GM12875 (cell line): Measurements from ENCODE around the gene ANTKMT.
A peak's percentile ranks its signal among the peaks of the same experiment; 100 is the strongest.

Source experiments
- H3K4me3 ChIP-seq: one replicate; pipeline ENCODE4 v1.5.1; 2011; ENCODE audit warnings: low read depth, low read length, control low read depth
- CTCF ChIP-seq: IDR thresholded peaks from 2 replicates; pipeline ENCODE4 v1.5.1; 2011; ENCODE audit warnings: low read depth, mild to moderate bottlenecking, control low read depth, inconsistent platforms, low read length, moderate library complexity, borderline replicate concordance; ENCODE audit not compliant: insufficient read depth

Gene ANTKMT

GRCh38 chr16:678858-679813 is 41.8 kb upstream of the ANTKMT start:
- H3K4me3 ChIP-seq = peak overlapping the region; percentile 31
- TF ChIP-seq CTCF = no peak

- peak within 1 kb of the TSS; percentile 86 for H3K4me3 ChIP-seq
- TF ChIP-seq CTCF = no peak
Observed at GRCh38 chr16:679814-680624, 40.9 kb upstream of the ANTKMT start, which contains the start of gene STUB1. Gene STUB1, plus strand, starts transcription at chr16:680410. Its CDS starts 116 bp downstream, at chr16:680526.

- no peak for TF ChIP-seq CTCF
Observed at GRCh38 chr16:680625-680945, 40.4 kb upstream of the ANTKMT start.

GRCh38 chr16:680967-681745 is 39.8 kb upstream of the ANTKMT start:
- peak overlapping the region; percentile 86 for H3K4me3 ChIP-seq
- TF ChIP-seq CTCF = no peak

More at GRCh38 chr16:680625-680945, 40.4 kb upstream of the ANTKMT start:
- H3K4me3 ChIP-seq = peak overlapping the region; percentile 86

- H3K4me3 ChIP-seq = peak overlapping the region; percentile 86
- TF ChIP-seq CTCF = no peak
Observed at GRCh38 chr16:681746-682427, 39.1 kb upstream of the ANTKMT start.
